Astrocyte (in vitro differentiated cells and primary cell): Measurements from ENCODE around the gene AP3S1. TPM values are rescaled to one million over a fixed set of nuclear protein-coding genes. Genes with fewer than 3 reads are reported as not detected.

ENCODE experiments used
- DNase-seq: peaks from one replicate; pipeline ENCODE4 v3.0.0-alpha.2; 2010; ENCODE audit warnings: low read depth
- FAIRE-seq: peaks from 2 replicates; lab custom pipeline; 2011; peaks lifted over from hg19 to GRCh38; lab: Jason Lieb, UNC
- H2AFZ ChIP-seq: 2 replicates; pipeline ENCODE4 v1.6.0; 2012; ENCODE audit warnings: low read depth, low read length, inconsistent platforms
- H3K27ac ChIP-seq: 2 replicates; pipeline ENCODE4 v1.5.1; 2011; ENCODE audit warnings: low read depth, low read length, inconsistent platforms
- H3K27me3 ChIP-seq: 2 replicates; pipeline ENCODE4 v1.6.0; 2011; ENCODE audit warnings: low read length, inconsistent platforms; ENCODE audit not compliant: insufficient read depth
- H3K36me3 ChIP-seq: 2 replicates; pipeline ENCODE4 v1.5.1; 2011; ENCODE audit warnings: low read length, inconsistent platforms; ENCODE audit not compliant: insufficient read depth
- H3K4me1 ChIP-seq: 2 replicates; pipeline ENCODE4 v1.5.1; 2011; ENCODE audit warnings: low read length, inconsistent platforms; ENCODE audit not compliant: insufficient read depth
- H3K4me2 ChIP-seq: 2 replicates; pipeline ENCODE4 v1.6.0; 2012; ENCODE audit warnings: low read length, inconsistent platforms
- H3K4me3 ChIP-seq: 2 replicates; pipeline ENCODE4 v1.5.1; 2011; ENCODE audit warnings: low read depth, mild to moderate bottlenecking, low read length, inconsistent platforms; ENCODE audit not compliant: insufficient read depth
- H3K79me2 ChIP-seq: 2 replicates; pipeline ENCODE4 v1.6.0; 2012; ENCODE audit warnings: mild to moderate bottlenecking, low read length, inconsistent platforms; ENCODE audit not compliant: insufficient read depth
- H3K9ac ChIP-seq: 2 replicates; pipeline ENCODE4 v1.6.0; 2012; ENCODE audit warnings: mild to moderate bottlenecking, low read length, inconsistent platforms
- H3K9me3 ChIP-seq: 2 replicates; pipeline ENCODE4 v1.5.1; 2012; ENCODE audit warnings: low read depth, mild to moderate bottlenecking, low read length, inconsistent platforms; ENCODE audit not compliant: insufficient read depth
- H4K20me1 ChIP-seq: 2 replicates; pipeline ENCODE4 v1.6.0; 2012; ENCODE audit warnings: low read length, inconsistent platforms; ENCODE audit not compliant: insufficient read depth
- H3K27ac Mint-ChIP-seq: one replicate; pipeline ENCODE4 v1.8.0; 2021; ENCODE audit warnings: mild to moderate bottlenecking, mixed read lengths; ENCODE audit not compliant: unreplicated experiment
- H3K27me3 Mint-ChIP-seq: one replicate; pipeline ENCODE4 v1.8.0; 2021; ENCODE audit warnings: low read depth, mixed read lengths; ENCODE audit not compliant: unreplicated experiment
- H3K36me3 Mint-ChIP-seq: one replicate; pipeline ENCODE4 v1.8.0; 2021; ENCODE audit warnings: low read depth, mixed read lengths; ENCODE audit not compliant: unreplicated experiment
- H3K4me1 Mint-ChIP-seq: one replicate; pipeline ENCODE4 v1.8.0; 2021; ENCODE audit warnings: low read depth, mixed read lengths; ENCODE audit not compliant: unreplicated experiment
- H3K4me3 Mint-ChIP-seq: one replicate; pipeline ENCODE4 v1.8.0; 2021; ENCODE audit warnings: mild to moderate bottlenecking, moderate library complexity, mixed read lengths; ENCODE audit not compliant: unreplicated experiment
- H3K9me3 Mint-ChIP-seq: one replicate; pipeline ENCODE4 v1.8.0; 2021; ENCODE audit warnings: mild to moderate bottlenecking, mixed read lengths; ENCODE audit not compliant: unreplicated experiment
- EZH2 ChIP-seq: IDR thresholded peaks from 2 replicates; pipeline ENCODE4 v1.6.1; 2012; ENCODE audit warnings: mild to moderate bottlenecking, low read length, inconsistent platforms; ENCODE audit not compliant: insufficient read depth
- total RNA-seq: library from RNA; stranded (reverse); gene quantifications from 2 replicates; pipeline ENCODE4 v1.2.1, GENCODE V29; 2021
- TF ChIP-seq, protein P1 (sequence below): IDR thresholded peaks from 2 replicates; pipeline ENCODE4 v1.5.1; 2011; ENCODE audit warnings: low read depth, mild to moderate bottlenecking, inconsistent platforms, low read length, moderate library complexity; ENCODE audit not compliant: insufficient read depth

Gene AP3S1
- total RNA-seq, 1 donor from 2014 or later: 108 TPM

DNA sequence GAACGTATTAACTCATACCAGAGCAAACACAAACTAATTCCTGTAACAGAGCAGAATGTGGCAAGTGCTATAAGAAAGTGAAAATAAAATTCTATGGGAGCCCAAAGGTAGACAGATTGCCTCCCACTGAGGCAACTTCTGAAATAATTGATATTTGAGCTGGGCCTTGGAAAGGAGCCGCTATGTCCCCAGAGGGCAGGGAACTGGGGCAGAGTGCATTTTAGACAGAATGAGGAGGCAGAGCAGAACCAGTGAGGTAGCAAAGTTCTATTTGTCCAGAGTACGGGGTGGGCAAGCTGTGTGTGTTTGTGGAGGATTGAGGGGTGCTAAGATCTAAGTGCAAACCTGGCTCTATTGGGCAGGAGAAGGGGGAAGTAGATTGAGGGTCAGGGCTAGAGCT lies 45.1 kb upstream of the AP3S1 start:
- Histone ChIP-seq H2AFZ (no peak overlapping the region), H3K36me3 (no peaks in the 10 kb centered on the region), H3K27me3 (no peaks in the 10 kb centered on the region), H3K9me3 (no peaks in the 10 kb centered on the region), H3K79me2 (no peaks in the 10 kb centered on the region), H3K4me3 (no peak overlapping the region), H3K4me1 (no peaks in the 10 kb centered on the region), H4K20me1 (no peaks in the 10 kb centered on the region), H3K27ac (no peak overlapping the region), H3K4me2 (no peak overlapping the region), H3K9ac (no peak overlapping the region)
- H3K36me3 Mint-ChIP-seq: no peaks in the 10 kb centered on the region
- no peak for FAIRE-seq
- H3K27ac Mint-ChIP-seq: no peak overlapping the region
- H3K9me3 Mint-ChIP-seq: no peaks in the 10 kb centered on the region
- H3K4me3 Mint-ChIP-seq: no peak overlapping the region
- peaks cover 5% of the 10 kb centered on the region for H3K27me3 Mint-ChIP-seq
- no peak for DNase-seq
- H3K4me1 Mint-ChIP-seq: no peaks in the 10 kb centered on the region
- TF ChIP-seq, protein P1, sequence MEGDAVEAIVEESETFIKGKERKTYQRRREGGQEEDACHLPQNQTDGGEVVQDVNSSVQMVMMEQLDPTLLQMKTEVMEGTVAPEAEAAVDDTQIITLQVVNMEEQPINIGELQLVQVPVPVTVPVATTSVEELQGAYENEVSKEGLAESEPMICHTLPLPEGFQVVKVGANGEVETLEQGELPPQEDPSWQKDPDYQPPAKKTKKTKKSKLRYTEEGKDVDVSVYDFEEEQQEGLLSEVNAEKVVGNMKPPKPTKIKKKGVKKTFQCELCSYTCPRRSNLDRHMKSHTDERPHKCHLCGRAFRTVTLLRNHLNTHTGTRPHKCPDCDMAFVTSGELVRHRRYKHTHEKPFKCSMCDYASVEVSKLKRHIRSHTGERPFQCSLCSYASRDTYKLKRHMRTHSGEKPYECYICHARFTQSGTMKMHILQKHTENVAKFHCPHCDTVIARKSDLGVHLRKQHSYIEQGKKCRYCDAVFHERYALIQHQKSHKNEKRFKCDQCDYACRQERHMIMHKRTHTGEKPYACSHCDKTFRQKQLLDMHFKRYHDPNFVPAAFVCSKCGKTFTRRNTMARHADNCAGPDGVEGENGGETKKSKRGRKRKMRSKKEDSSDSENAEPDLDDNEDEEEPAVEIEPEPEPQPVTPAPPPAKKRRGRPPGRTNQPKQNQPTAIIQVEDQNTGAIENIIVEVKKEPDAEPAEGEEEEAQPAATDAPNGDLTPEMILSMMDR: no peak
- TF ChIP-seq EZH2: no peak

- TF ChIP-seq, protein P1: no peak
- no peak for TF ChIP-seq EZH2
- H3K27me3 ChIP-seq: no peaks in the 10 kb centered on the region
- H3K9me3 ChIP-seq: no peaks in the 10 kb centered on the region
- no peak overlapping the region for H3K4me2 ChIP-seq
- H2AFZ ChIP-seq: no peak overlapping the region
- FAIRE-seq (no peak), DNase-seq (no peak)
- Mint-ChIP-seq H3K4me3 (no peak overlapping the region), H3K9me3 (no peaks in the 10 kb centered on the region), H3K36me3 (no peaks in the 10 kb centered on the region), H3K27ac (no peak overlapping the region), H3K4me1 (no peaks in the 10 kb centered on the region), H3K27me3 (no peaks in the 10 kb centered on the region)
- H3K4me3 ChIP-seq: no peak overlapping the region
- H3K4me1 ChIP-seq: no peaks in the 10 kb centered on the region
- no peaks in the 10 kb centered on the region for H3K79me2 ChIP-seq
- no peak overlapping the region for H3K9ac ChIP-seq
- no peak overlapping the region for H3K27ac ChIP-seq
- H4K20me1 ChIP-seq: no peaks in the 10 kb centered on the region
- H3K36me3 ChIP-seq: no peaks in the 10 kb centered on the region
Observed at GRCh38 chr5:115798252-115798651, 43.5 kb upstream of the AP3S1 start.

DNA sequence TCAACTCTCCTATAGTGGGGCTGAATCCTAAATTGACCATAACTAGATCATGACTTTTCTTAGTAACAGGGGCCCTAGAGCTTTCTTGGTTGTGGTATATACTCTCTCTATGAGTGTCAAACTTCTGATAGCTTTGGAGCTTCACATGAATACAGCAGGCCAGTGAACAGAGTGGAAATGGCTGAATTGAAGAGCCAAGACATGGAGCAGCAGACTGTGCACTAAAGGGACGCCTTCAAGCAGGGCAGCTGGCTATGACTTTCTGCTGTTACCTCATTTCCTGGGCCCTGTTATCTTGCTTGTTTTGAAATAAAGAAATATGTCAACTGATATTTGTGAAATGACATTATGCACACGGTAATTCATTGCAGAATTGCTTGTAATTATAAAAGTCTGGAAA lies 41.6 kb upstream of the AP3S1 start:
- H3K36me3 Mint-ChIP-seq: no peaks in the 10 kb centered on the region
- H2AFZ ChIP-seq: no peak overlapping the region
- H3K4me3 ChIP-seq: no peak overlapping the region
- no peak for FAIRE-seq
- H3K27me3 Mint-ChIP-seq: no peaks in the 10 kb centered on the region
- H3K9ac ChIP-seq: no peak overlapping the region
- no peaks in the 10 kb centered on the region for H3K36me3 ChIP-seq
- H3K27me3 ChIP-seq: no peaks in the 10 kb centered on the region
- DNase-seq: no peak
- H3K27ac Mint-ChIP-seq: no peak overlapping the region
- no peaks in the 10 kb centered on the region for H3K4me1 Mint-ChIP-seq
- no peaks in the 10 kb centered on the region for H3K9me3 Mint-ChIP-seq
- H3K79me2 ChIP-seq: no peaks in the 10 kb centered on the region
- no peak overlapping the region for H3K4me3 Mint-ChIP-seq
- no peaks in the 10 kb centered on the region for H4K20me1 ChIP-seq
- no peak overlapping the region for H3K4me2 ChIP-seq
- H3K27ac ChIP-seq: no peak overlapping the region
- TF ChIP-seq EZH2: no peak
- TF ChIP-seq, protein P1: no peak
- H3K9me3 ChIP-seq: no peaks in the 10 kb centered on the region
- H3K4me1 ChIP-seq: no peaks in the 10 kb centered on the region
